ENCODE results near the gene R3HDML.

DNA sequence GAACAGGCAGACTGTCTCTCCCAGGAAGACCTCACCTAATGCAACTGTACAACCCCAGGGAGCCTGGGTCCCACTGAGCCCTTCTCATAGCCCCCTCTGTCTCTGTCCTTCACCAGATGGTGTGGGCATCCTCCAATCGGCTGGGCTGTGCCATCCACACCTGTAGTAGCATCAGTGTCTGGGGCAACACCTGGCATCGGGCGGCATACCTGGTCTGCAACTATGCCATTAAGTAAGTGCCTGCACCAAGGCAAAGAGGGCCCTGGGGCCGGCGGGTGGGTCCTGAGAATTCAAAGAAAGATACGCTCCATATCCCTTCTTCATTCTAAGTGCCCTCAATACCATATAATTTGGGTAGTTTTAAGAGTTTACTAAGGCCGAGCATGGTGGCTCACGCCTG is 8.3 kb downstream of the R3HDML start:
- TF ChIP-seq, protein P1, sequence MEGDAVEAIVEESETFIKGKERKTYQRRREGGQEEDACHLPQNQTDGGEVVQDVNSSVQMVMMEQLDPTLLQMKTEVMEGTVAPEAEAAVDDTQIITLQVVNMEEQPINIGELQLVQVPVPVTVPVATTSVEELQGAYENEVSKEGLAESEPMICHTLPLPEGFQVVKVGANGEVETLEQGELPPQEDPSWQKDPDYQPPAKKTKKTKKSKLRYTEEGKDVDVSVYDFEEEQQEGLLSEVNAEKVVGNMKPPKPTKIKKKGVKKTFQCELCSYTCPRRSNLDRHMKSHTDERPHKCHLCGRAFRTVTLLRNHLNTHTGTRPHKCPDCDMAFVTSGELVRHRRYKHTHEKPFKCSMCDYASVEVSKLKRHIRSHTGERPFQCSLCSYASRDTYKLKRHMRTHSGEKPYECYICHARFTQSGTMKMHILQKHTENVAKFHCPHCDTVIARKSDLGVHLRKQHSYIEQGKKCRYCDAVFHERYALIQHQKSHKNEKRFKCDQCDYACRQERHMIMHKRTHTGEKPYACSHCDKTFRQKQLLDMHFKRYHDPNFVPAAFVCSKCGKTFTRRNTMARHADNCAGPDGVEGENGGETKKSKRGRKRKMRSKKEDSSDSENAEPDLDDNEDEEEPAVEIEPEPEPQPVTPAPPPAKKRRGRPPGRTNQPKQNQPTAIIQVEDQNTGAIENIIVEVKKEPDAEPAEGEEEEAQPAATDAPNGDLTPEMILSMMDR (IDR thresholded peaks at IDR 0.05), result no peak
- TF ChIP-seq POLR2A (IDR thresholded peaks at IDR 0.05), result no peak
- TF ChIP-seq POLR2AphosphoS5 (IDR thresholded peaks at IDR 0.05; ENCODE audit: insufficient read depth in 1 of 2, low read depth in 1 of 2), result no peak

Data from vagina (tissue), 2 donors.